SK-N-SH treated with all-trans-retinoic acid at 6 μM for 48 hours (cell line): Measurements from ENCODE around the gene ZNF362.

Experiments
- ATAC-seq: fragments of 200-7000 bp; cut with Tn5 transposase; 3 replicates; pipeline ENCODE4 v1.9.1; 2020; ENCODE audit warnings: mild to moderate bottlenecking, moderate library complexity
- ARNTL ChIP-seq: fragments of 450-650 bp; formaldehyde crosslinking; IDR thresholded peaks from 2 replicates; pipeline ENCODE4 v1.5.0; 2020; ENCODE audit warnings: low read depth, mild to moderate bottlenecking, moderate library complexity, borderline replicate concordance
- BACH2 ChIP-seq: fragments of 250-450 bp; sonication (Bioruptor Pico); IDR thresholded peaks from 2 replicates; pipeline ENCODE4 v1.9.0; 2021; ENCODE audit warnings: mild to moderate bottlenecking, borderline replicate concordance
- CREB5 ChIP-seq: fragments of 250-450 bp; sonication (Bioruptor Pico); IDR thresholded peaks from 2 replicates; pipeline ENCODE4 v1.5.1; 2020; ENCODE audit warnings: low read depth, mild to moderate bottlenecking, moderate library complexity
- CSDC2 ChIP-seq: fragments of 250-450 bp; sonication (Bioruptor Pico); IDR thresholded peaks from 2 replicates; pipeline ENCODE4 v1.5.0; 2020; ENCODE audit warnings: mild to moderate bottlenecking, moderate library complexity
- CSRNP3 ChIP-seq: fragments of 250-450 bp; sonication (Bioruptor Pico); IDR thresholded peaks from 2 replicates; pipeline ENCODE4 v1.5.1; 2021; ENCODE audit warnings: mild to moderate bottlenecking, moderate library complexity
- ESRRG ChIP-seq: fragments of 250-450 bp; sonication (Bioruptor Pico); IDR thresholded peaks from 2 replicates; pipeline ENCODE4 v1.6.1; 2021; ENCODE audit warnings: mild to moderate bottlenecking
- GLIS3 ChIP-seq: fragments of 250-450 bp; sonication (Bioruptor Pico); IDR thresholded peaks from 2 replicates; pipeline ENCODE4 v1.5.0; 2020; ENCODE audit warnings: mild to moderate bottlenecking, moderate library complexity
- ISL1 ChIP-seq: fragments of 250-450 bp; sonication (Bioruptor Pico); IDR thresholded peaks from 2 replicates; pipeline ENCODE4 v2.1.2; 2022; ENCODE audit warnings: mild to moderate bottlenecking, moderate library complexity
- OSR1 ChIP-seq: fragments of 250-450 bp; sonication (Bioruptor Pico); IDR thresholded peaks from 2 replicates; pipeline ENCODE4 v1.8.0; 2022; ENCODE audit warnings: moderate library complexity, mild to moderate bottlenecking, inconsistent platforms
- POU6F1 ChIP-seq: fragments of 250-450 bp; sonication (Bioruptor Pico); IDR thresholded peaks from 2 replicates; pipeline ENCODE4 v1.8.0; 2021; ENCODE audit warnings: low read depth, mild to moderate bottlenecking, moderate library complexity, borderline replicate concordance
- PPARA ChIP-seq: fragments of 250-450 bp; sonication (Bioruptor Pico); IDR thresholded peaks from 2 replicates; pipeline ENCODE4 v1.5.0; 2020; ENCODE audit warnings: mild to moderate bottlenecking, borderline replicate concordance
- RARB ChIP-seq: fragments of 250-450 bp; sonication (Bioruptor Pico); IDR thresholded peaks from 2 replicates; pipeline ENCODE4 v1.8.0; 2021; ENCODE audit warnings: mild to moderate bottlenecking, moderate library complexity
- TCF4 ChIP-seq: fragments of 250-450 bp; sonication (Bioruptor Pico); IDR thresholded peaks from 2 replicates; pipeline ENCODE4 v1.8.0; 2021; ENCODE audit warnings: mild to moderate bottlenecking, moderate library complexity, borderline replicate concordance
- TOX ChIP-seq: fragments of 250-450 bp; sonication (Bioruptor Pico); IDR thresholded peaks from 2 replicates; pipeline ENCODE4 v1.8.0; 2021; ENCODE audit warnings: mild to moderate bottlenecking, moderate library complexity, borderline replicate concordance
- TSHZ2 ChIP-seq: fragments of 250-450 bp; sonication (Bioruptor Pico); IDR thresholded peaks from 2 replicates; pipeline ENCODE4 v1.5.0; 2020; ENCODE audit warnings: mild to moderate bottlenecking, moderate library complexity
- ZFP3 ChIP-seq: fragments of 250-450 bp; sonication (Bioruptor Pico); IDR thresholded peaks from 2 replicates; pipeline ENCODE4 v1.5.0; 2020; ENCODE audit warnings: mild to moderate bottlenecking, moderate library complexity
- ZNF565 ChIP-seq: fragments of 450-650 bp; formaldehyde crosslinking; conservative IDR thresholded peaks from 2 replicates; pipeline ENCODE4 v1.5.0; 2020; ENCODE audit warnings: low read depth, mild to moderate bottlenecking, moderate library complexity
- ZNF70 ChIP-seq: fragments of 450-650 bp; formaldehyde crosslinking; IDR thresholded peaks from 2 replicates; pipeline ENCODE4 v1.5.0; 2020; ENCODE audit warnings: mild to moderate bottlenecking, moderate library complexity
- ZNF8 ChIP-seq: fragments of 450-650 bp; formaldehyde crosslinking; IDR thresholded peaks from 2 replicates; pipeline ENCODE4 v1.5.0; 2020; ENCODE audit warnings: mild to moderate bottlenecking, moderate library complexity

Gene ZNF362

GRCh38 chr1:33326785-33327184, 70.5 kb downstream of the ZNF362 start:
- TF ChIP-seq CSRNP3 (no peak), BACH2 (CRISPR knock-in tag) (no peak), CSDC2 (CRISPR knock-in tag) (no peak), ARNTL (CRISPR knock-in tag) (no peak), GLIS3 (no peak), CREB5 (CRISPR knock-in tag) (no peak), ZNF565 (no peak), ZNF70 (no peak), TSHZ2 (no peak), RARB (CRISPR knock-in tag) (no peak), ZFP3 (CRISPR knock-in tag) (no peak), PPARA (CRISPR knock-in tag) (no peak), ZNF8 (CRISPR knock-in tag) (no peak), POU6F1 (no peak), ESRRG (CRISPR knock-in tag) (no peak), ISL1 (CRISPR knock-in tag) (no peak)
- ATAC-seq = no peak

GRCh38 chr1:33327587-33328325, 71.5 kb downstream of the ZNF362 start:
- TF ChIP-seq ZNF8 (CRISPR knock-in tag) = no peak
- TF ChIP-seq CSDC2 (CRISPR knock-in tag) = no peak
- TF ChIP-seq ISL1 (CRISPR knock-in tag) = no peak
- no peak for TF ChIP-seq GLIS3
- no peak for TF ChIP-seq TCF4 (CRISPR knock-in tag)
- TF ChIP-seq ZNF565 = no peak
- TF ChIP-seq ARNTL (CRISPR knock-in tag) = no peak
- TF ChIP-seq TSHZ2 = no peak
- no peak for TF ChIP-seq ZFP3 (CRISPR knock-in tag)
- TF ChIP-seq TOX (CRISPR knock-in tag) = no peak
- no peak for TF ChIP-seq CSRNP3
- no peak for TF ChIP-seq BACH2 (CRISPR knock-in tag)
- TF ChIP-seq RARB (CRISPR knock-in tag) = no peak
- no peak for TF ChIP-seq POU6F1
- no peak for TF ChIP-seq OSR1 (CRISPR knock-in tag)
- TF ChIP-seq, all 23 proteins: peak for 0
- peak; percentile 87 for ATAC-seq
